WERI-Rb-1 (cell line): ENCODE data around the gene SPATA46.

Experiments used
- DNase-seq: peaks from one replicate; pipeline ENCODE4 v3.0.0-alpha.2; 2020
- H3K27ac ChIP-seq: fragments of 250-450 bp; sonication (Bioruptor Pico); 2 replicates; pipeline ENCODE4 v1.5.1; 2020; ENCODE audit warnings: mild to moderate bottlenecking, moderate library complexity
- H3K27me3 ChIP-seq: fragments of 250-450 bp; sonication (Bioruptor Pico); 2 replicates; pipeline ENCODE4 v1.5.1; 2021; ENCODE audit warnings: mild to moderate bottlenecking, low read depth, moderate library complexity; ENCODE audit not compliant: insufficient read depth, severe bottlenecking
- H3K36me3 ChIP-seq: fragments of 250-450 bp; sonication (Bioruptor Pico); 2 replicates; pipeline ENCODE4 v1.5.1; 2020; ENCODE audit warnings: mild to moderate bottlenecking, moderate library complexity
- H3K4me3 ChIP-seq: 2 replicates; pipeline ENCODE4 v1.5.1; 2011; ENCODE audit warnings: low read depth, mild to moderate bottlenecking, control low read depth, low read length
- H3K9me3 ChIP-seq: fragments of 250-450 bp; sonication (Bioruptor Pico); 2 replicates; pipeline ENCODE4 v1.5.1; 2021; ENCODE audit warnings: mild to moderate bottlenecking, moderate library complexity; ENCODE audit not compliant: severe bottlenecking
- TF ChIP-seq, protein P1 (sequence below): IDR thresholded peaks from 2 replicates; pipeline ENCODE4 v1.5.1; 2011; ENCODE audit warnings: low read depth, mild to moderate bottlenecking, control low read depth, inconsistent platforms, low read length

The SPATA46 gene

DNA sequence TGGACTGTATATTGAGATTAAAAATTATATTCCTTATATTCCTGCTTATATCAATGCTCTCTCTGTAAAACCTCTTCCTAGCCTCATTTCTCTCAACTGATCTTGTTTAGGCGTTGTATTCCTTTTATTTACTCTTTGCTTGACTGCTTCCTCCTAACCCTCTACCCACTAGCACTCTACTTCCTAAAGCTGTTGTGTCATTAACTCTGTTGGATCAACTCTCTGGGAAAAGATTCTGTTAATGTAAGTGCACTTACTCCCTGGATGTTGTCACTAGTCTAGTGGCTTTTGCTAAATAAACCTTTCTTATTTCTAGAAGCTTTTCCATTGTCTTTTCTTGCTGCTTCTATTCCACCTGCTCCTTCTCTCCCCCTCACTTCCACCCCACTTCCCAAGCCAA lies 6.5 kb downstream of the SPATA46 start:
- H3K4me3 ChIP-seq, result no peak overlapping the region
- TF ChIP-seq, protein P1, sequence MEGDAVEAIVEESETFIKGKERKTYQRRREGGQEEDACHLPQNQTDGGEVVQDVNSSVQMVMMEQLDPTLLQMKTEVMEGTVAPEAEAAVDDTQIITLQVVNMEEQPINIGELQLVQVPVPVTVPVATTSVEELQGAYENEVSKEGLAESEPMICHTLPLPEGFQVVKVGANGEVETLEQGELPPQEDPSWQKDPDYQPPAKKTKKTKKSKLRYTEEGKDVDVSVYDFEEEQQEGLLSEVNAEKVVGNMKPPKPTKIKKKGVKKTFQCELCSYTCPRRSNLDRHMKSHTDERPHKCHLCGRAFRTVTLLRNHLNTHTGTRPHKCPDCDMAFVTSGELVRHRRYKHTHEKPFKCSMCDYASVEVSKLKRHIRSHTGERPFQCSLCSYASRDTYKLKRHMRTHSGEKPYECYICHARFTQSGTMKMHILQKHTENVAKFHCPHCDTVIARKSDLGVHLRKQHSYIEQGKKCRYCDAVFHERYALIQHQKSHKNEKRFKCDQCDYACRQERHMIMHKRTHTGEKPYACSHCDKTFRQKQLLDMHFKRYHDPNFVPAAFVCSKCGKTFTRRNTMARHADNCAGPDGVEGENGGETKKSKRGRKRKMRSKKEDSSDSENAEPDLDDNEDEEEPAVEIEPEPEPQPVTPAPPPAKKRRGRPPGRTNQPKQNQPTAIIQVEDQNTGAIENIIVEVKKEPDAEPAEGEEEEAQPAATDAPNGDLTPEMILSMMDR, result no peak
- H3K27me3 ChIP-seq, result no peaks in the 10 kb centered on the region
- no peak for DNase-seq
- H3K9me3 ChIP-seq, result no peaks in the 10 kb centered on the region
- no peak overlapping the region for H3K27ac ChIP-seq
- peaks cover 22% of the 10 kb centered on the region for H3K36me3 ChIP-seq

DNA sequence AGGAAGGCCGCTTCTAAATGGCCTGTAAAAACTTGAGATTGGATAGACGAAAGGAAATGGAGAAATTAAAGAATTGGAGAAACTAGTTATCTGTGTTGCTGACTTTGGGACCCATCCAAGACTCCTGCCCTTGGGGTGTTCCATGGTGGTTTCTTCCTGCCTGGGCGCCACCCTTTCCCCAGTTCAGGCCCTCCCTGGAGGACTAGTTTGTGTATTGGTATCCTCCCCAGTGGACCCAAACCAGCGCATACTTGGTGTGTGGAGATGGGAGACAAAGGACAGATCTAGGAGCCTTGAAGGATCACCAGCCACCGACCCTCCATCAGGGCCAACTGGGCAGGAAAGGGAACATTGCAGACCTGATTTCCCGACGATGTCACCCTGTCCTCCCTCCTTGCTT lies 7.1 kb downstream of the SPATA46 start:
- H3K4me3 ChIP-seq, result no peak overlapping the region
- DNase-seq, result no peak
- no peaks in the 10 kb centered on the region for H3K27me3 ChIP-seq
- H3K9me3 ChIP-seq, result no peaks in the 10 kb centered on the region
- H3K27ac ChIP-seq, result no peak overlapping the region
- peaks cover 21% of the 10 kb centered on the region for H3K36me3 ChIP-seq
- TF ChIP-seq, protein P1, result no peak

DNA sequence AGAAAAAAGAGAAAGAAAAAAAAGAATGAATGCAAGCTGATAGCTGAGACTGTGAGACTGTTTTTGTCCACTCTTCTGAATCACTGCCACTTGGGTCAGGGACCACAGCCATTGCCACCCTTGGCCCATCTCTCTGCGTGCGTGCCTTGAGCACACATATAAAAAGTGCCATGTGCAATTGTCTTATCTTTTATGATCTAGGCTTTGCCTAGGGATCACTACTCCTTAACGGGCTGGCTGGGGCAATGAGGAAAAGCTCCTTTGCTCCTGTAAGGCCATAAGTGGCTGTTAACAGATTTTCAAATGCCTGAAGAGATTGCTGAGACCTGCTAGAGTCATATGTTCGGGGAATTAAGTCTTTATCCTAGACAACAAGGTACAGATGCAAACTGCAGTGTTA lies 8.2 kb downstream of the SPATA46 start:
- Histone ChIP-seq H3K27ac (no peak overlapping the region), H3K27me3 (no peaks in the 10 kb centered on the region), H3K9me3 (no peaks in the 10 kb centered on the region), H3K36me3 (peaks cover 16% of the 10 kb centered on the region), H3K4me3 (no peak overlapping the region)
- peak; percentile 69 for DNase-seq
- TF ChIP-seq, protein P1, result no peak

DNA sequence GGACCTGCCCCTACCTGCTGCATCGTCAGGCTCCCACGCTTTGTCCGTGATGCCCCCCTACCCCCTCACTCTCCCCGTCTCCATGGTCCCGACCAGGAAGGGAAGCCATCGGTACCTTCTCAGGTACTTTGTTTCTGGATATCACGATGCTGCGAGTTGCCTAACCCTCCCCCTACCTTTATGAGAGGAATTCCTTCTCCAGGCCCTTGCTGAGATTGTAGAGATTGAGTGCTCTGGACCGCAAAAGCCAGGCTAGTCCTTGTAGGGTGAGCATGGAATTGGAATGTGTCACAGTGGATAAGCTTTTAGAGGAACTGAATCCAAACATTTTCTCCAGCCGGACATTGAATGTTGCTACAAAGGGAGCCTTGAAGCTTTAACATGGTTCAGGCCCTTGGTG lies 8.9 kb downstream of the SPATA46 start:
- Histone ChIP-seq H3K9me3 (no peaks in the 10 kb centered on the region), H3K36me3 (peaks cover 21% of the 10 kb centered on the region), H3K27me3 (no peaks in the 10 kb centered on the region), H3K4me3 (no peak overlapping the region), H3K27ac (no peak overlapping the region)
- TF ChIP-seq, protein P1, result no peak
- DNase-seq, result no peak

DNA sequence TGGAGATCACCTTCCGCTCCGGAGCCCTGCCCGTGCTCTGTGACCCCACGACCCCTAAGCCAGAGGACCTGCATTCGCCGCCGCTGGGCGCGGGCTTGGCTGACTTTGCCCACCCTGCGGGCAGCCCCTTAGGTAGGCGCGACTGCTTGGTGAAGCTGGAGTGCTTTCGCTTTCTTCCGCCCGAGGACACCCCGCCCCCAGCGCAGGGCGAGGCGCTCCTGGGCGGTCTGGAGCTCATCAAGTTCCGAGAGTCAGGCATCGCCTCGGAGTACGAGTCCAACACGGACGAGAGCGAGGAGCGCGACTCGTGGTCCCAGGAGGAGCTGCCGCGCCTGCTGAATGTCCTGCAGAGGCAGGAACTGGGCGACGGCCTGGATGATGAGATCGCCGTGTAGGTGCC lies 9.6 kb downstream of the SPATA46 start:
- TF ChIP-seq, protein P1, result no peak
- no peak for DNase-seq
- Histone ChIP-seq H3K36me3 (peaks cover 24% of the 10 kb centered on the region), H3K27ac (no peak overlapping the region), H3K9me3 (no peaks in the 10 kb centered on the region), H3K27me3 (no peaks in the 10 kb centered on the region), H3K4me3 (no peak overlapping the region)

DNA sequence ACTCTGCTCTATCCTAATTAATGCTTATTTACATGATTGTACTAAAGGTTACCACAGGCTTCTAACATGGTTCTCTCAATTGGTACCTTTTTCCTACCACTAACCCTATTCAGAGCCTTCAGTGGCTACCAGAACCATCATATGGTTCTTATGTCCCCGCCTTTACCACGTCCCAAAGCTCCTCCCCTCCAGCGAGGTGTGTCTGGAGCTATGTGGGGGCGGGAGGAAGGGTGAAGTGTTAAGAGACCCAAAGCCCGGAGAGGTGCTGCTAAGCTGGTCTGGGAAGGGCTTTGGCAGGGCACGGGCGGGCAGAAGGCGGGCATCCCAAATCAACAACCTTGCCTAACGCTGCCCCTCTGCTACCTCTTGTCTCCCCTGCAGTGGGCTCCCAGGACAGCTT lies 10.0 kb downstream of the SPATA46 start:
- Histone ChIP-seq H3K4me3 (no peak overlapping the region), H3K9me3 (no peaks in the 10 kb centered on the region), H3K27ac (no peak overlapping the region), H3K27me3 (no peaks in the 10 kb centered on the region), H3K36me3 (peaks cover 26% of the 10 kb centered on the region)
- TF ChIP-seq, protein P1, result no peak
- DNase-seq, result no peak
